Esophagus squamous epithelium (tissue), 4 donors: ENCODE data around the gene STX1A.

Source experiments
- CTCF ChIP-seq, 6 experiments: fragments of 450-650 bp in 4 of 6; fragments of 200-600 bp in 2 of 6; sonication (generic) in 2 of 6; IDR thresholded peaks; one replicate each; pipeline ENCODE4 v1.5.1; 2016 to 2019; ENCODE audit warnings: antibody characterized with exemption in 6 of 6, mild to moderate bottlenecking in 4 of 6, moderate library complexity in 4 of 6
- POLR2A ChIP-seq, 4 donors: fragments of 450-650 bp; IDR thresholded peaks; one replicate each; pipeline ENCODE4 v1.6.1; 2017; ENCODE audit warnings: antibody characterized with exemption in 4 of 4, mild to moderate bottlenecking in 4 of 4, moderate library complexity in 3 of 4

- peak in 1 of 6 experiments; percentile 1 for TF ChIP-seq CTCF (IDR thresholded peaks at IDR 0.05)
- no peak for TF ChIP-seq POLR2A (IDR thresholded peaks at IDR 0.05)
Measured at GRCh38 chr7:73739387-73739767, 19.9 kb upstream of the STX1A start.
